Calu3 (cell line): ENCODE data around the gene HOXD8. TPM values are rescaled to one million over a fixed set of nuclear protein-coding genes. Genes with fewer than 3 reads are reported as not detected.

Experiments
- BruUV-seq: library from RNA; stranded (reverse); fragments of 400-500 nt; replicated peaks from 2 replicates; lab custom pipeline; 2021; lab: Mats Ljungman, UMichigan
- CTCF ChIA-PET: fragments of 300-600 bp; sonication (Branson Sonifier 250); formaldehyde crosslinking; loops from one replicate; lab custom pipeline; 2022; ENCODE audit warnings: antibody characterized with exemption; lab: Charles Lee
- DNase-seq: peaks from one replicate; pipeline ENCODE4 v3.0.0; 2022
- H3K27ac Mint-ChIP-seq: one replicate; pipeline ENCODE4 v1.8.0; 2022; ENCODE audit warnings: mixed read lengths; ENCODE audit not compliant: unreplicated experiment
- H3K27me3 Mint-ChIP-seq: one replicate; pipeline ENCODE4 v1.8.0; 2022; ENCODE audit warnings: mixed read lengths; ENCODE audit not compliant: unreplicated experiment
- H3K36me3 Mint-ChIP-seq: one replicate; pipeline ENCODE4 v1.8.0; 2022; ENCODE audit warnings: mild to moderate bottlenecking, moderate library complexity, mixed read lengths; ENCODE audit not compliant: insufficient read depth, unreplicated experiment
- H3K4me1 Mint-ChIP-seq: one replicate; pipeline ENCODE4 v1.8.0; 2022; ENCODE audit warnings: mild to moderate bottlenecking, low read depth, mixed read lengths; ENCODE audit not compliant: unreplicated experiment
- H3K4me3 Mint-ChIP-seq: one replicate; pipeline ENCODE4 v1.8.0; 2022; ENCODE audit warnings: mild to moderate bottlenecking, low read depth, moderate library complexity, mixed read lengths; ENCODE audit not compliant: unreplicated experiment
- H3K9me3 Mint-ChIP-seq: one replicate; pipeline ENCODE4 v1.8.0; 2022; ENCODE audit warnings: low read depth, mixed read lengths; ENCODE audit not compliant: unreplicated experiment
- intact Hi-C: fragments of 100-400 bp; cut with micrococcal nuclease; formaldehyde crosslinking; loops from one replicate; pipeline ENCODE4 v1.10.0; 2022; ENCODE audit not compliant: unreplicated experiment
- total RNA-seq: library from RNA; stranded (reverse); gene quantifications from 2 replicates; pipeline ENCODE4 v1.2.3, GENCODE V29; 2022
- TF ChIP-seq, protein P1 (sequence below): fragments of 200-600 bp; IDR thresholded peaks from one replicate; pipeline ENCODE4 v1.8.0; 2022; ENCODE audit warnings: antibody characterized with exemption; ENCODE audit not compliant: unreplicated experiment

Gene HOXD8
- total RNA-seq, 1 experiment from 2014 or later: not detected

DNA sequence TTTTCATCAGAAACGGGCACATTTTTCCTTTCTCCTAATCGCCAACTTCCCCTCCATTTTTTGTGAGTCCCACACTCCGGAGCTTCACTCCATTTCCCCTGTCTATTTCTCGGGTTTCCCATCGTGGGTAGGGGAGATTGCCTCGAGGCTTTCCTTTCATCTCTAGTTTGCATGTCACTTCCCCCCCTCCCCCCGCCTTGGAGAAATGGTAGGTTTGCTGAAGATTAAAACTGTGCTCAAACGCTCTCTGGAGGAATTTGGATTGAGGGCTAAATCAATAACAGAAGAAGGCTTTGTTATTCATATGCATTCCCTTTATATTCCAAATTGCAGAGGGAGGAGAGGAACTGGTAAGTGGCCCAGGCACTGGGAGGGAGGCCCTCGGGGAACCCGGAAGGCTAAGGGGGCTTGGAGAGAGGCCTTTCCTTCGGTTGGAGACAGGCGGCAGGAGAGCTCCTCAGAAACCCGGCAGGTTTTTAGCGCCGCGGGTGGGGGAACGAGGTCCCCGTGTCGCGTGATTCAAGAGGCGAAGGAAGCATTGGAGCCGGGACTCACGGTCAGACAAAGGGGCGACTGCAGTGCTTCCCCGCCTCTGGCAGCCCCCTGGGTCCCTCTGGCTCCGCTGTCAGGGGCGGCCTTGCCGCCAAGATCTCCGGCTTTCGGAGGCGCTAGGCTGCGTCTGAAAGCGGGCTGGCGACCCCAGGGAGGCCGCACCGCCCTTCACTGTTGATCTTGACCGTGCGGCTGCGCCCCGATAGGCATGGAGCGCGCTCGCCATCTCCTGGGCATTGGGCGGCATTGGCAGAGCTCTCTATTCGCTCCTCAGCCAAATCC lies 32.3 kb upstream of the HOXD8 start:
- TF ChIP-seq, protein P1, sequence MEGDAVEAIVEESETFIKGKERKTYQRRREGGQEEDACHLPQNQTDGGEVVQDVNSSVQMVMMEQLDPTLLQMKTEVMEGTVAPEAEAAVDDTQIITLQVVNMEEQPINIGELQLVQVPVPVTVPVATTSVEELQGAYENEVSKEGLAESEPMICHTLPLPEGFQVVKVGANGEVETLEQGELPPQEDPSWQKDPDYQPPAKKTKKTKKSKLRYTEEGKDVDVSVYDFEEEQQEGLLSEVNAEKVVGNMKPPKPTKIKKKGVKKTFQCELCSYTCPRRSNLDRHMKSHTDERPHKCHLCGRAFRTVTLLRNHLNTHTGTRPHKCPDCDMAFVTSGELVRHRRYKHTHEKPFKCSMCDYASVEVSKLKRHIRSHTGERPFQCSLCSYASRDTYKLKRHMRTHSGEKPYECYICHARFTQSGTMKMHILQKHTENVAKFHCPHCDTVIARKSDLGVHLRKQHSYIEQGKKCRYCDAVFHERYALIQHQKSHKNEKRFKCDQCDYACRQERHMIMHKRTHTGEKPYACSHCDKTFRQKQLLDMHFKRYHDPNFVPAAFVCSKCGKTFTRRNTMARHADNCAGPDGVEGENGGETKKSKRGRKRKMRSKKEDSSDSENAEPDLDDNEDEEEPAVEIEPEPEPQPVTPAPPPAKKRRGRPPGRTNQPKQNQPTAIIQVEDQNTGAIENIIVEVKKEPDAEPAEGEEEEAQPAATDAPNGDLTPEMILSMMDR: peak; percentile 95
- no peaks in the 10 kb centered on the region for H3K9me3 Mint-ChIP-seq
- H3K4me3 Mint-ChIP-seq: peak overlapping the region; percentile 85
- intact Hi-C loops: loop anchor here (1.0 to 5.0 kb wide), 7 partner anchors 95 to 895 kb away; partner anchors contain the start of gene LNPK
- peaks cover 8% of the 10 kb centered on the region for H3K27me3 Mint-ChIP-seq
- peaks cover 18% of the 10 kb centered on the region for H3K36me3 Mint-ChIP-seq
- H3K4me1 Mint-ChIP-seq: peaks cover 9% of the 10 kb centered on the region
- H3K27ac Mint-ChIP-seq: peak overlapping the region; percentile 80
- CTCF ChIA-PET: interaction anchor here (0.7 to 3.0 kb wide), 9 partner anchors 30 to 1348 kb away, joined by 3 to 24 read pairs (median 4); partner anchors contain the start of gene LNPK
- BruUV-seq: no TSS peak
- peak; percentile 86 for DNase-seq

- DNase-seq: no peak
- Mint-ChIP-seq H3K4me3 (peak overlapping the region; percentile 85), H3K9me3 (no peaks in the 10 kb centered on the region), H3K4me1 (peaks cover 9% of the 10 kb centered on the region), H3K36me3 (peaks cover 18% of the 10 kb centered on the region), H3K27me3 (peaks cover 8% of the 10 kb centered on the region), H3K27ac (peak overlapping the region; percentile 80)
- intact Hi-C loops: loop anchor here (1.0 to 5.0 kb wide), 7 partner anchors 96 to 896 kb away; partner anchors contain the start of gene LNPK
- TF ChIP-seq, protein P1: no peak
- BruUV-seq: no TSS peak
- CTCF ChIA-PET: interaction anchor here (0.7 to 3.0 kb wide), 8 partner anchors 29 to 1349 kb away, joined by 3 to 24 read pairs (median 4); partner anchors contain the start of gene LNPK
Measured at GRCh38 chr2:176097820-176098365, 31.6 kb upstream of the HOXD8 start.

- DNase-seq: no peak
- CTCF ChIA-PET: interaction anchor here (0.7 to 3.0 kb wide), 6 partner anchors 28 to 895 kb away, joined by 3 to 24 read pairs (median 4); no protein-coding TSS in a partner anchor
- H3K27me3 Mint-ChIP-seq: peaks cover 8% of the 10 kb centered on the region
- TF ChIP-seq, protein P1: no peak
- peak overlapping the region; percentile 80 for H3K27ac Mint-ChIP-seq
- intact Hi-C loops: loop anchor here (5.0 kb wide), 5 partner anchors 96 to 896 kb away; partner anchors contain the start of gene LNPK
- H3K9me3 Mint-ChIP-seq: no peaks in the 10 kb centered on the region
- H3K36me3 Mint-ChIP-seq: peaks cover 18% of the 10 kb centered on the region
- no TSS peak for BruUV-seq
- H3K4me3 Mint-ChIP-seq: peak overlapping the region; percentile 85
- peaks cover 9% of the 10 kb centered on the region for H3K4me1 Mint-ChIP-seq
Measured at GRCh38 chr2:176098366-176099158, 30.9 kb upstream of the HOXD8 start.

GRCh38 chr2:176099159-176099727 lies 30.3 kb upstream of the HOXD8 start:
- CTCF ChIA-PET: no interaction called here

More at GRCh38 chr2:176099159-176099727, 30.3 kb upstream of the HOXD8 start:
- TF ChIP-seq, protein P1: no peak
- Mint-ChIP-seq H3K27ac (no peak overlapping the region), H3K27me3 (peaks cover 2% of the 10 kb centered on the region), H3K36me3 (peaks cover 18% of the 10 kb centered on the region), H3K4me1 (peaks cover 9% of the 10 kb centered on the region), H3K9me3 (no peaks in the 10 kb centered on the region), H3K4me3 (no peak overlapping the region)
- intact Hi-C loops: loop anchor here (5.0 kb wide), 5 partner anchors 97 to 897 kb away; partner anchors contain the start of gene LNPK
- no peak for DNase-seq
- BruUV-seq: no TSS peak
